GM13977 (cell line): Measurements from ENCODE around the gene DENND1A.

Experiments
- DNase-seq: peaks from one replicate; pipeline ENCODE4 v3.0.0; 2012; ENCODE audit warnings: low spot score
- CTCF ChIP-seq: IDR thresholded peaks from 2 replicates; pipeline ENCODE4 v1.5.1; 2012; ENCODE audit warnings: mild to moderate bottlenecking, control low read depth; ENCODE audit not compliant: insufficient read depth; ENCODE audit errors: extremely low read depth, missing control alignments
- in situ Hi-C: fragments of 300-500 bp; cut with MboI; formaldehyde crosslinking; loops from one replicate; pipeline ENCODE4 v1.12.0; 2022; ENCODE audit warnings: low sequenced_read_pairs, low pct_unique_long_range_greater_than_20kb, mixed read lengths, inconsistent platforms; ENCODE audit not compliant: unreplicated experiment

The DENND1A gene

GRCh38 chr9:123687246-123687751 is 242.6 kb downstream of the DENND1A start:
- in situ Hi-C loops = no loop called here
- TF ChIP-seq CTCF = no peak
- DNase-seq = no peak

- DNase-seq = no peak
- in situ Hi-C loops = no loop called here
- TF ChIP-seq CTCF = no peak
These were observed 243.1 kb downstream of the DENND1A start for GRCh38 chr9:123686829-123687192.

- in situ Hi-C loops = no loop called here
- no peak for DNase-seq
- no peak for TF ChIP-seq CTCF
These were observed 243.6 kb downstream of the DENND1A start for GRCh38 chr9:123686131-123686828.

GRCh38 chr9:123685489-123686083 is 244.3 kb downstream of the DENND1A start:
- in situ Hi-C loops = no loop called here
- TF ChIP-seq CTCF = no peak
- no peak for DNase-seq

GRCh38 chr9:123684393-123685149 is 245.4 kb downstream of the DENND1A start:
- no peak for DNase-seq
- in situ Hi-C loops = no loop called here

More at GRCh38 chr9:123684393-123685149, 245.4 kb downstream of the DENND1A start:
- no peak for TF ChIP-seq CTCF
